WTC11 (cell line): ENCODE data around the gene PBRM1. TPM values are rescaled to one million over a fixed set of nuclear protein-coding genes. Genes with fewer than 3 reads are reported as not detected.

ENCODE experiments used
- ATAC-seq: fragments of 200-7000 bp; cut with Tn5 transposase; 2 replicates; pipeline ENCODE4 v1.10.0; 2021; ENCODE audit warnings: mild to moderate bottlenecking, moderate library complexity
- Bru-seq: library from RNA; stranded (reverse); fragments of 400-500 nt; gene quantifications from one replicate; lab custom pipeline; 2021; lab: Mats Ljungman, UMichigan
- CTCF ChIA-PET: fragments of 300-600 bp; sonication (Branson Sonifier 250); formaldehyde crosslinking; loops from one replicate; lab custom pipeline; 2021; ENCODE audit warnings: antibody characterized with exemption; lab: Charles Lee
- POLR2A ChIA-PET: fragments of 350-600 bp; sonication (Branson Sonifier 250); formaldehyde crosslinking; loops from one replicate; lab custom pipeline; 2021; ENCODE audit warnings: antibody characterized with exemption; lab: Charles Lee
- DNase-seq: peaks from one replicate; pipeline ENCODE4 v3.0.0; 2021; ENCODE audit warnings: low spot score
- H3K27ac Mint-ChIP-seq: 2 replicates; pipeline ENCODE4 v1.8.0; 2021; ENCODE audit warnings: mixed read lengths
- H3K27me3 Mint-ChIP-seq: 2 replicates; pipeline ENCODE4 v1.8.0; 2021; ENCODE audit warnings: low read depth, mild to moderate bottlenecking, moderate library complexity, mixed read lengths
- H3K36me3 Mint-ChIP-seq: 2 replicates; pipeline ENCODE4 v1.8.0; 2021; ENCODE audit warnings: mixed read lengths
- H3K4me1 Mint-ChIP-seq: 2 replicates; pipeline ENCODE4 v1.8.0; 2022; ENCODE audit warnings: mixed read lengths
- H3K4me3 Mint-ChIP-seq: 2 replicates; pipeline ENCODE4 v1.8.0; 2021; ENCODE audit warnings: mild to moderate bottlenecking, moderate library complexity, mixed read lengths
- H3K9me3 Mint-ChIP-seq: 2 replicates; pipeline ENCODE4 v1.8.0; 2021; ENCODE audit warnings: mixed read lengths
- AFF4 ChIP-seq: sonication (generic); formaldehyde crosslinking; IDR thresholded peaks from 2 replicates; pipeline ENCODE4 v1.8.1; 2023; ENCODE audit warnings: mild to moderate bottlenecking, missing genetic modification reagents, borderline replicate concordance
- ARID4B ChIP-seq: sonication (generic); formaldehyde crosslinking; IDR thresholded peaks from 2 replicates; pipeline ENCODE4 v1.8.0; 2023; ENCODE audit warnings: missing genetic modification reagents, mild to moderate bottlenecking, borderline replicate concordance
- ATF6 ChIP-seq: sonication (generic); formaldehyde crosslinking; IDR thresholded peaks from 2 replicates; pipeline ENCODE4 v1.8.1; 2023; ENCODE audit warnings: mild to moderate bottlenecking, missing genetic modification reagents
- CBFB ChIP-seq: sonication (generic); formaldehyde crosslinking; IDR thresholded peaks from 2 replicates; pipeline ENCODE4 v1.8.1; 2022; ENCODE audit warnings: mild to moderate bottlenecking, low read depth, missing genetic modification reagents
- CTCF ChIP-seq: fragments of 200-600 bp; IDR thresholded peaks from 2 replicates; pipeline ENCODE4 v1.8.0; 2022; ENCODE audit warnings: antibody characterized with exemption
- ESRRA ChIP-seq: sonication (generic); formaldehyde crosslinking; IDR thresholded peaks from 2 replicates; pipeline ENCODE4 v1.8.1; 2022; ENCODE audit warnings: mild to moderate bottlenecking, missing genetic modification reagents, borderline replicate concordance
- FOXP4 ChIP-seq: sonication (generic); formaldehyde crosslinking; IDR thresholded peaks from 2 replicates; pipeline ENCODE4 v1.8.0; 2022; ENCODE audit warnings: mild to moderate bottlenecking, missing genetic modification reagents
- HMGA2 ChIP-seq: fragments of 250-450 bp; sonication (Bioruptor Pico); IDR thresholded peaks from 2 replicates; pipeline ENCODE4 v1.4.0; 2021; ENCODE audit warnings: mild to moderate bottlenecking, moderate library complexity
- MXD4 ChIP-seq: fragments of 250-450 bp; sonication (Bioruptor Pico); IDR thresholded peaks from 2 replicates; pipeline ENCODE4 v1.8.0; 2021; ENCODE audit warnings: mild to moderate bottlenecking, moderate library complexity, borderline replicate concordance
- NR3C1 ChIP-seq: sonication (generic); formaldehyde crosslinking; conservative IDR thresholded peaks from 2 replicates; pipeline ENCODE4 v1.8.1; 2023; ENCODE audit warnings: low read depth, mild to moderate bottlenecking, missing genetic modification reagents
- SMAD4 ChIP-seq: sonication (generic); formaldehyde crosslinking; IDR thresholded peaks from 2 replicates; pipeline ENCODE4 v1.8.0; 2022; ENCODE audit warnings: mild to moderate bottlenecking, missing genetic modification reagents
- SP1 ChIP-seq: sonication (generic); formaldehyde crosslinking; conservative IDR thresholded peaks from 2 replicates; pipeline ENCODE4 v1.8.1; 2022; ENCODE audit warnings: missing genetic modification reagents
- ZNF263 ChIP-seq: sonication (generic); formaldehyde crosslinking; IDR thresholded peaks from 2 replicates; pipeline ENCODE4 v1.8.1; 2022; ENCODE audit warnings: low read depth, mild to moderate bottlenecking, moderate library complexity, missing genetic modification reagents
- ZNF281 ChIP-seq: sonication (generic); formaldehyde crosslinking; IDR thresholded peaks from 2 replicates; pipeline ENCODE4 v1.8.0; 2023; ENCODE audit warnings: mild to moderate bottlenecking, missing genetic modification reagents
- long read RNA-seq, 3 experiments: library from RNA in 1 of 3; library from capped mRNA in 1 of 3; library from polyadenylated mRNA in 1 of 3; unstranded in 2 of 3; stranded (forward) in 1 of 3; transcript quantifications; one replicate each; pipeline ENCODE4 v2.0.0, GENCODE V29; 2021
- total RNA-seq: library from RNA; stranded (reverse); gene quantifications from 3 replicates; pipeline ENCODE4 v1.2.3, GENCODE V29; 2021

PBRM1 gene
- total RNA-seq (44.3 to 48.8 TPM (median 48.8 TPM) in 3 replicates), Bru-seq, nascent RNA (percentile 73 among the genes with signal in this experiment)
- long read RNA-seq, experiment 1, partial matches to known transcripts = 57 of 233 reads
- long read RNA-seq, experiment 1, other reads (novel, unspliced or antisense) = 176 of 233 reads
- long read RNA-seq, experiment 2, full-length matches to known transcripts = 1 of 41 reads
- long read RNA-seq, experiment 2, partial matches to known transcripts = 10 of 41 reads
- long read RNA-seq, experiment 2, other reads (novel, unspliced or antisense) = 30 of 41 reads
- long read RNA-seq, experiment 3, partial matches to known transcripts = 0 of 1 reads
- long read RNA-seq, experiment 3, other reads (novel, unspliced or antisense) = 1 of 1 reads

GRCh38 chr3:52685709-52686691 lies at the start of gene PBRM1, which contains the start of gene GNL3:
TSS of gene PBRM1 (minus strand) at chr3:52685913.
TSS of gene GNL3 (plus strand) at chr3:52686032. CDS start at chr3:52686093, 61 bp downstream.
- H3K4me3 Mint-ChIP-seq = peak within 1 kb of the TSS; percentile 99
- ATAC-seq (peak; percentile 81), DNase-seq (peak; percentile 91)
- peaks cover 30% of the 10 kb centered on the region for H3K4me1 Mint-ChIP-seq
- H3K27me3 Mint-ChIP-seq = no peaks in the 10 kb centered on the region; the same call in 1 of the 2 replicates
- CTCF ChIA-PET = interaction anchor here (0.8 to 1.0 kb wide), 2 partner anchors 106 to 204 kb away, joined by 3 to 4 read pairs; no protein-coding TSS in a partner anchor
- peak within 1 kb of the TSS; percentile 99 for H3K27ac Mint-ChIP-seq
- POLR2A ChIA-PET = interaction anchor here (0.6 kb wide), 1 partner anchor 28 kb away, joined by 3 read pairs; no protein-coding TSS in a partner anchor
- no peaks in the 10 kb centered on the region for H3K9me3 Mint-ChIP-seq
- peaks cover 52% of the 10 kb centered on the region for H3K36me3 Mint-ChIP-seq
- TF ChIP-seq SP1 (CRISPR knock-in tag) (peak; percentile 88), ATF6 (CRISPR knock-in tag) (no peak), HMGA2 (CRISPR knock-in tag) (no peak), SMAD4 (CRISPR knock-in tag) (no peak), FOXP4 (CRISPR knock-in tag) (peak; percentile 47; the same call in 1 of the 2 replicates), ARID4B (CRISPR knock-in tag) (peak; percentile 95), ESRRA (CRISPR knock-in tag) (no peak), AFF4 (CRISPR knock-in tag) (no peak; the same call in 1 of the 2 replicates), ZNF263 (CRISPR knock-in tag) (no peak), NR3C1 (no peak), CTCF (no peak), ZNF281 (0 out of 2 replicates have a peak, but pooled peaks have one; percentile 41), CBFB (CRISPR knock-in tag) (peak; percentile 34; the same call in 1 of the 2 replicates), MXD4 (CRISPR knock-in tag) (no peak)
